HCT116 (cell line): ENCODE measurements around the gene SLC35G2. TPM values are rescaled to one million over a fixed set of nuclear protein-coding genes. Genes with fewer than 3 reads are reported as not detected.
"Not testable (repeated sequence)": the region's sequence is repeated elsewhere in the genome, so short reads cannot be mapped to it uniquely, and the experiment has no call there.

Source experiments
- ATAC-seq: fragments of 200-7000 bp; cut with Tn5 transposase; 2 replicates; pipeline ENCODE4 v1.9.1; 2020; ENCODE audit warnings: mild to moderate bottlenecking, moderate library complexity
- BruUV-seq: library from RNA; stranded (reverse); fragments of 400-500 nt; replicated peaks from 2 replicates; lab custom pipeline; 2021; lab: Mats Ljungman, UMichigan
- CTCF ChIA-PET: fragments of 300-600 bp; sonication (Branson Sonifier 250); formaldehyde crosslinking; loops from one replicate; lab custom pipeline; 2021; ENCODE audit warnings: antibody characterized with exemption; lab: Charles Lee
- POLR2A ChIA-PET: fragments of 300-600, 350-600 bp; sonication (Branson Sonifier 250); formaldehyde crosslinking; loops from one replicate; lab custom pipeline; 2021; ENCODE audit warnings: antibody characterized with exemption; lab: Charles Lee
- RAD21 ChIA-PET, 2 experiments: fragments of 300-600 bp; sonication (Branson Sonifier 250); formaldehyde crosslinking; loops; one replicate each; lab custom pipeline; 2023; ENCODE audit warnings: low total read pairs in 2 of 2; ENCODE audit not compliant: uncharacterized antibody in 2 of 2, unreplicated experiment in 2 of 2, low non-redundant PET in 1 of 2; lab: Charles Lee
- DNase-seq: peaks from one replicate; pipeline ENCODE4 v3.0.0-alpha.2; 2010; ENCODE audit warnings: low read depth, low spot score
- H2AFZ ChIP-seq: fragments of 200-600 bp; shearing (Covaris generic), sonication (generic); 2 replicates; pipeline ENCODE4 v1.6.1; 2017; ENCODE audit warnings: low read depth, mixed run types, mixed read lengths, antibody characterized with exemption, low read length; ENCODE audit not compliant: poor library complexity, severe bottlenecking
- H3K27ac ChIP-seq: 2 replicates; pipeline ENCODE4 v1.5.1; 2012; ENCODE audit warnings: low read depth, low read length
- H3K27me3 ChIP-seq: fragments of 200-600 bp; sonication (generic); 2 replicates; pipeline ENCODE4 v1.6.1; 2016; ENCODE audit warnings: mixed run types, low read length, mixed read lengths; ENCODE audit not compliant: insufficient read depth
- H3K36me3 ChIP-seq, 2 experiments: fragments of 200-500 bp in 1 of 2; fragments of 200-600 bp in 1 of 2; sonication (Bioruptor generic) in 1 of 2; sonication (generic) in 1 of 2; 2 replicates each; pipeline versions ENCODE4 v1.5.1 to v1.6.1; 2014 to 2016; ENCODE audit warnings: low read length in 2 of 2, inconsistent platforms in 1 of 2, mixed read lengths in 1 of 2, mixed run types in 1 of 2; ENCODE audit not compliant: insufficient read depth in 2 of 2, control insufficient read depth in 1 of 2
- H3K4me1 ChIP-seq, 2 experiments: fragments of 200-600 bp in 1 of 2; sonication (generic) in 1 of 2; 2 replicates each; pipeline versions ENCODE4 v1.5.1 to v1.6.1; 2012 to 2017; ENCODE audit warnings: low read length in 2 of 2, inconsistent platforms in 1 of 2, mild to moderate bottlenecking in 1 of 2, mixed read lengths in 1 of 2, mixed run types in 1 of 2, moderate library complexity in 1 of 2; ENCODE audit not compliant: insufficient read depth in 2 of 2, control insufficient read depth in 1 of 2
- H3K4me2 ChIP-seq: fragments of 200-600 bp; sonication (generic); 2 replicates; pipeline ENCODE4 v1.6.1; 2017; ENCODE audit warnings: mixed run types, low read length, mixed read lengths
- H3K4me3 ChIP-seq, 2 experiments: fragments of 200-600 bp in 1 of 2; sonication (generic) in 1 of 2; replicated peaks in 1 of 2; 2 replicates each; pipeline ENCODE4 v1.5.1; 2011 to 2016; ENCODE audit warnings: low read length in 2 of 2, control low read depth in 1 of 2, low read depth in 1 of 2, mild to moderate bottlenecking in 1 of 2, mixed read lengths in 1 of 2, mixed run types in 1 of 2
- H3K79me2 ChIP-seq: fragments of 200-600 bp; sonication (generic); 2 replicates; pipeline ENCODE4 v1.6.1; 2017; ENCODE audit warnings: mild to moderate bottlenecking, mixed run types, low read length, moderate library complexity, mixed read lengths; ENCODE audit not compliant: insufficient read depth
- H3K9ac ChIP-seq: fragments of 200-600 bp; sonication (generic); 2 replicates; pipeline ENCODE4 v1.6.1; 2016; ENCODE audit warnings: low read length, mixed read lengths
- H3K9me2 ChIP-seq: fragments of 200-600 bp; sonication (generic), shearing (Covaris generic); 2 replicates; pipeline ENCODE4 v1.6.1; 2017; ENCODE audit warnings: mixed run types, mild to moderate bottlenecking, moderate library complexity; ENCODE audit not compliant: insufficient read depth
- H3K9me3 ChIP-seq, 2 experiments: fragments of 200-500 bp in 1 of 2; fragments of 200-600 bp in 1 of 2; sonication (Bioruptor generic) in 1 of 2; sonication (generic) in 1 of 2; 2 replicates each; pipeline ENCODE4 v1.6.1; 2014 to 2017; ENCODE audit warnings: low read length in 2 of 2, mixed read lengths in 2 of 2, inconsistent platforms in 1 of 2, low read depth in 1 of 2, mild to moderate bottlenecking in 1 of 2, mixed run types in 1 of 2, moderate library complexity in 1 of 2; ENCODE audit not compliant: control insufficient read depth in 1 of 2, insufficient read depth in 1 of 2
- H4K20me1 ChIP-seq: fragments of 200-600 bp; sonication (generic), shearing (Covaris generic); 2 replicates; pipeline ENCODE4 v1.6.1; 2017; ENCODE audit warnings: mixed run types, mild to moderate bottlenecking, moderate library complexity; ENCODE audit not compliant: insufficient read depth
- ATF3 ChIP-seq: IDR thresholded peaks from 2 replicates; pipeline ENCODE4 v1.6.1; 2012
- CEBPB ChIP-seq: IDR thresholded peaks from 2 replicates; pipeline ENCODE4 v1.6.1; 2012; ENCODE audit warnings: low read depth
- CTCF ChIP-seq, 3 experiments: fragments of 200-600 bp in 1 of 3; sonication (generic) in 1 of 3; IDR thresholded peaks in 2 of 3; conservative IDR thresholded peaks in 1 of 3; 2 replicates each; pipeline ENCODE4 v1.5.1; 2012 to 2017; ENCODE audit warnings: low read depth in 2 of 3, low read length in 2 of 3, antibody characterized with exemption in 1 of 3, borderline replicate concordance in 1 of 3, control low read depth in 1 of 3, mild to moderate bottlenecking in 1 of 3, mixed read lengths in 1 of 3, mixed run types in 1 of 3, moderate library complexity in 1 of 3; ENCODE audit not compliant: insufficient read depth in 1 of 3
- ELF1 ChIP-seq: IDR thresholded peaks from 2 replicates; pipeline ENCODE4 v1.6.1; 2012; ENCODE audit warnings: low read depth, borderline replicate concordance
- FOSL1 ChIP-seq: IDR thresholded peaks from 2 replicates; pipeline ENCODE4 v1.6.1; 2012; ENCODE audit warnings: low read depth
- JUND ChIP-seq: IDR thresholded peaks from 2 replicates; pipeline ENCODE4 v1.6.1; 2012
- MAX ChIP-seq: IDR thresholded peaks from 2 replicates; pipeline ENCODE4 v1.6.1; 2012
- POLR2A ChIP-seq: IDR thresholded peaks from 2 replicates; pipeline ENCODE4 v1.7.0; 2011; ENCODE audit warnings: borderline replicate concordance; ENCODE audit not compliant: insufficient read depth, insufficient read length; ENCODE audit errors: extremely low read depth
- POLR2AphosphoS5 ChIP-seq: IDR thresholded peaks from 2 replicates; pipeline ENCODE4 v1.6.1; 2011; ENCODE audit warnings: mild to moderate bottlenecking, low read depth, low read length, moderate library complexity
- RAD21 ChIP-seq: IDR thresholded peaks from 2 replicates; pipeline ENCODE4 v1.6.1; 2012; ENCODE audit warnings: low read depth, mild to moderate bottlenecking
- SP1 ChIP-seq: IDR thresholded peaks from 2 replicates; pipeline ENCODE4 v1.6.1; 2012; ENCODE audit warnings: low read depth
- TCF7L2 ChIP-seq: IDR thresholded peaks from 2 replicates; pipeline ENCODE4 v1.7.0; 2011; ENCODE audit warnings: borderline replicate concordance, inconsistent platforms; ENCODE audit not compliant: insufficient read depth, insufficient read length; ENCODE audit errors: extremely low read depth
- intact Hi-C: fragments of 100-400 bp; cut with micrococcal nuclease; formaldehyde crosslinking; loops from 2 replicates; pipeline ENCODE4 v1.10.0; 2022
- total RNA-seq: library from RNA; stranded (reverse); gene quantifications from one replicate; pipeline ENCODE4 v1.2.1, GENCODE V29; 2021; ENCODE audit not compliant: unreplicated experiment
- TF ChIP-seq, protein P1 (sequence below): IDR thresholded peaks from 2 replicates; pipeline ENCODE4 v1.6.1; 2012; ENCODE audit warnings: low read depth

The SLC35G2 gene
- total RNA-seq, 1 experiment from 2014 or later: 3.3 TPM

- H3K9ac ChIP-seq, H3K27me3 ChIP-seq, H3K9me2 ChIP-seq, RAD21 ChIA-PET, H3K79me2 ChIP-seq, BruUV-seq, ATAC-seq, H3K36me3 ChIP-seq, intact Hi-C loops, H3K4me3 ChIP-seq, H4K20me1 ChIP-seq, DNase-seq, CTCF ChIA-PET, H3K9me3 ChIP-seq, H3K27ac ChIP-seq: not testable (repeated sequence)
- H2AFZ ChIP-seq: peak overlapping the region; percentile 91
- peak overlapping the region; percentile 69 for H3K4me2 ChIP-seq
- POLR2A ChIA-PET: interaction anchor here (0.7 kb wide), 1 partner anchor 61 kb away, joined by 4 read pairs; the partner anchor contains the start of gene NCK1
- peaks cover 3 to 30% of the 10 kb centered on the region in 2 experiments; a peak in 3 of 4 replicates for H3K4me1 ChIP-seq
- TF ChIP-seq SP1 (peak; percentile 14; the same call in 1 of the 2 replicates), MAX (0 out of 2 replicates have a peak, but pooled peaks have one; percentile 20), JUND (peak; percentile 25; the same call in 1 of the 2 replicates)
Observed at GRCh38 chr3:136801146-136801545, 17.8 kb upstream of the SLC35G2 start.

- peak overlapping the region; percentile 69 for H3K4me2 ChIP-seq
- no peaks in the 10 kb centered on the region for H3K27me3 ChIP-seq
- ChIA-PET CTCF (no interaction called here), POLR2A (no interaction called here), RAD21 (no interaction called here)
- peak overlapping the region in 1 of 2 experiments; percentile 34; a peak in 2 of 4 replicates for H3K4me3 ChIP-seq
- no TSS peak for BruUV-seq
- H3K79me2 ChIP-seq: no peaks in the 10 kb centered on the region
- DNase-seq: peak; percentile 58
- H3K27ac ChIP-seq: peak overlapping the region; percentile 40; the same call in 1 of the 2 replicates
- intact Hi-C loops: no loop called here
- peak; percentile 73 for ATAC-seq
- H3K4me1 ChIP-seq: peaks cover 3 to 30% of the 10 kb centered on the region in 2 experiments; a peak in 3 of 4 replicates
- peak overlapping the region; percentile 19 for H3K9ac ChIP-seq
- H2AFZ ChIP-seq: peak overlapping the region; percentile 91
- no peaks in the 10 kb centered on the region for H3K9me2 ChIP-seq
- H4K20me1 ChIP-seq: no peaks in the 10 kb centered on the region
- no peaks in the 10 kb centered on the region for H3K36me3 ChIP-seq
- no peaks in the 10 kb centered on the region for H3K9me3 ChIP-seq
- no peak for TF ChIP-seq TCF7L2
- TF ChIP-seq, protein P1, sequence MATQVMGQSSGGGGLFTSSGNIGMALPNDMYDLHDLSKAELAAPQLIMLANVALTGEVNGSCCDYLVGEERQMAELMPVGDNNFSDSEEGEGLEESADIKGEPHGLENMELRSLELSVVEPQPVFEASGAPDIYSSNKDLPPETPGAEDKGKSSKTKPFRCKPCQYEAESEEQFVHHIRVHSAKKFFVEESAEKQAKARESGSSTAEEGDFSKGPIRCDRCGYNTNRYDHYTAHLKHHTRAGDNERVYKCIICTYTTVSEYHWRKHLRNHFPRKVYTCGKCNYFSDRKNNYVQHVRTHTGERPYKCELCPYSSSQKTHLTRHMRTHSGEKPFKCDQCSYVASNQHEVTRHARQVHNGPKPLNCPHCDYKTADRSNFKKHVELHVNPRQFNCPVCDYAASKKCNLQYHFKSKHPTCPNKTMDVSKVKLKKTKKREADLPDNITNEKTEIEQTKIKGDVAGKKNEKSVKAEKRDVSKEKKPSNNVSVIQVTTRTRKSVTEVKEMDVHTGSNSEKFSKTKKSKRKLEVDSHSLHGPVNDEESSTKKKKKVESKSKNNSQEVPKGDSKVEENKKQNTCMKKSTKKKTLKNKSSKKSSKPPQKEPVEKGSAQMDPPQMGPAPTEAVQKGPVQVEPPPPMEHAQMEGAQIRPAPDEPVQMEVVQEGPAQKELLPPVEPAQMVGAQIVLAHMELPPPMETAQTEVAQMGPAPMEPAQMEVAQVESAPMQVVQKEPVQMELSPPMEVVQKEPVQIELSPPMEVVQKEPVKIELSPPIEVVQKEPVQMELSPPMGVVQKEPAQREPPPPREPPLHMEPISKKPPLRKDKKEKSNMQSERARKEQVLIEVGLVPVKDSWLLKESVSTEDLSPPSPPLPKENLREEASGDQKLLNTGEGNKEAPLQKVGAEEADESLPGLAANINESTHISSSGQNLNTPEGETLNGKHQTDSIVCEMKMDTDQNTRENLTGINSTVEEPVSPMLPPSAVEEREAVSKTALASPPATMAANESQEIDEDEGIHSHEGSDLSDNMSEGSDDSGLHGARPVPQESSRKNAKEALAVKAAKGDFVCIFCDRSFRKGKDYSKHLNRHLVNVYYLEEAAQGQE: no peak
- peak; percentile 64 for TF ChIP-seq JUND
- no peak for TF ChIP-seq ATF3
- TF ChIP-seq FOSL1: peak; percentile 76
- TF ChIP-seq POLR2A: no peak
- TF ChIP-seq RAD21: no peak
- TF ChIP-seq CEBPB: peak; percentile 21; the same call in 1 of the 2 replicates
- TF ChIP-seq ELF1: no peak
- no peak for TF ChIP-seq CTCF (IDR thresholded peaks at IDR 0.05 in 2 of 3, conservative IDR thresholded peaks at IDR 0.05 in 1 of 3; ENCODE audit: borderline replicate concordance in 1 of 3, insufficient read depth in 1 of 3, low read depth in 2 of 3, low read length in 2 of 3)
- TF ChIP-seq POLR2AphosphoS5: no peak
- peak; percentile 68 for TF ChIP-seq MAX
Observed at GRCh38 chr3:136802481-136802996, 16.4 kb upstream of the SLC35G2 start.
